Measurements from ENCODE around the gene DNAH17. TPM values are rescaled to one million over a fixed set of nuclear protein-coding genes. Genes with fewer than 3 reads are reported as not detected.

Gene DNAH17
- polyA plus RNA-seq, 1 of the 3 experiments (the other 2 are of a cell fraction) = not detected

DNA sequence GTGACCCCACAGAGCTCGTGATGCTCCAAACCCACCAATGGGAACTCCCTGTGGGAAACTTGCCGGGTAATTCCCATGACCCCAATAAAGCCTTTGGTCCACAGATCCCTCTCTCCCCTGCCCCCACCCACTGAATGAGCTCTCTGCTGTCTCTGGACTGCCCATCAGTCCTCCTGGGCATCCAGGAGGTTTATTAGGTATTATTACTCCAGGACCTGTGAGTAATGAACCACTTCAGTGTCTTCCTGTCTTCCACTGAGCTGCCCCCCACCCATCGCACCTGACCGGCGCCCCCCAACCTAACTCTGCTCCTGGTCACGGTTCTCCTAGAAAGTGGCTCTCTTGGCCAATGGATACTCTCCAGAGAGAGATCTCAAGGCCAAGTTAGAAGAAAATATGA is 28.7 kb upstream of the DNAH17 start:
- no peaks in the 10 kb centered on the region for H4K20me1 ChIP-seq (ENCODE audit: insufficient read depth)
- 89% methylated on average over 5 of the region's 6 CpGs for WGBS (ENCODE audit: low lambda C conversion rate)
- no peaks in the 10 kb centered on the region for H3F3A ChIP-seq (replicated peaks; ENCODE audit: insufficient read depth)
- TF ChIP-seq MEF2A (IDR thresholded peaks at IDR 0.05; ENCODE audit: borderline replicate concordance, low read depth) (no peak), NRF1 (IDR thresholded peaks at IDR 0.05; ENCODE audit: low read depth, low read length) (no peak), RCOR1 (IDR thresholded peaks at IDR 0.05; ENCODE audit: low read length) (no peak), CHD2 (IDR thresholded peaks at IDR 0.05; ENCODE audit: low read length, partially characterized antibody) (no peak), TCF12 (IDR thresholded peaks at IDR 0.05) (no peak), TEAD4 (IDR thresholded peaks at IDR 0.05; ENCODE audit: borderline replicate concordance, insufficient read depth) (no peak), GABPA (IDR thresholded peaks at IDR 0.05; ENCODE audit: low read depth) (no peak), RXRA (IDR thresholded peaks at IDR 0.05; ENCODE audit: borderline replicate concordance, low read depth) (no peak), GATA2 (CRISPR knock-in tag; IDR thresholded peaks at IDR 0.05) (no peak), SMC3 (IDR thresholded peaks at IDR 0.05; ENCODE audit: low read depth, low read length) (no peak), ELF1 (IDR thresholded peaks at IDR 0.05) (no peak)
- TF ChIP-seq, protein P1, sequence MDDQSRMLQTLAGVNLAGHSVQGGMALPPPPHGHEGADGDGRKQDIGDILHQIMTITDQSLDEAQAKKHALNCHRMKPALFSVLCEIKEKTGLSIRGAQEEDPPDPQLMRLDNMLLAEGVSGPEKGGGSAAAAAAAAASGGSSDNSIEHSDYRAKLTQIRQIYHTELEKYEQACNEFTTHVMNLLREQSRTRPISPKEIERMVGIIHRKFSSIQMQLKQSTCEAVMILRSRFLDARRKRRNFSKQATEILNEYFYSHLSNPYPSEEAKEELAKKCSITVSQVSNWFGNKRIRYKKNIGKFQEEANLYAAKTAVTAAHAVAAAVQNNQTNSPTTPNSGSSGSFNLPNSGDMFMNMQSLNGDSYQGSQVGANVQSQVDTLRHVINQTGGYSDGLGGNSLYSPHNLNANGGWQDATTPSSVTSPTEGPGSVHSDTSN (IDR thresholded peaks at IDR 0.05) = no peak
- TF ChIP-seq, protein P2, sequence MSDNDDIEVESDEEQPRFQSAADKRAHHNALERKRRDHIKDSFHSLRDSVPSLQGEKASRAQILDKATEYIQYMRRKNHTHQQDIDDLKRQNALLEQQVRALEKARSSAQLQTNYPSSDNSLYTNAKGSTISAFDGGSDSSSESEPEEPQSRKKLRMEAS (IDR thresholded peaks at IDR 0.05; ENCODE audit: low read depth) = no peak
- no peak for DNase-seq
- no peaks in the 10 kb centered on the region for H3K27me3 ChIP-seq (ENCODE audit: insufficient read depth)
- no peaks in the 10 kb centered on the region for H3K36me3 ChIP-seq (replicated peaks in 1 of 2; ENCODE audit: control insufficient read depth in 1 of 2, insufficient read depth in 2 of 2, low read length in 1 of 2)
- POLR2A ChIA-PET = no interaction called here
- no peaks in the 10 kb centered on the region for H3K79me2 ChIP-seq (ENCODE audit: insufficient read depth)
- H3K9me3 ChIP-seq = no peaks in the 10 kb centered on the region
- H3K4me2 ChIP-seq = no peak overlapping the region
- H2AFZ ChIP-seq (ENCODE audit: low read depth) = no peak overlapping the region
- H3K9ac ChIP-seq = no peak overlapping the region
- no peak overlapping the region for H3K27ac ChIP-seq (ENCODE audit: low read depth in 2 of 2, low read length in 1 of 2)
- CTCF ChIA-PET = interaction anchor here (0.8 to 1.6 kb wide), 4 partner anchors 11 to 109 kb away, joined by 3 to 6 read pairs (median 3); no protein-coding TSS in a partner anchor
- H3K9me2 ChIP-seq = no peaks in the 10 kb centered on the region
- no peak overlapping the region for H3K4me3 ChIP-seq (ENCODE audit: low read depth in 2 of 2, low read length in 1 of 2)
- no peaks in the 10 kb centered on the region for H3K4me1 ChIP-seq (ENCODE audit: control insufficient read depth in 1 of 2, insufficient read depth in 2 of 2, low read depth in 1 of 2, low read length in 1 of 2)

DNA sequence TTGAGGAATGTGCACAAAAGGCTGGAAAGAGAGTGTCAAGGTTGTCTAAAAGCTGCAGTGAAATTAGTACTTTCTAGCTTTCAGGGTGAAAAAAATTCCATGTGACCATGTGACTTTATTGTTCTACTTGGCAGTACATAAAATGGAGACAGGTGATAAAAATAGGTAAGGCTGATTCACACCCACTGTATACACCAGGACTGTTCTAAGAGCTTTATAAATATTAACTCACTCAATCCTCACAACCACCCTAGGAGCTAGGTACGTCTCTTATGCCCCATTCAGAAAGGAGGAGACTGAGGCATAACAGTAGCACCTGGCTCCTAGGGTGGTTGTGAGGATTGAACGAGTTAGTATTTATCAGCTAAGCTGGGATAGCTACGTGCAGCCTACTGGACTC is 28.2 kb upstream of the DNAH17 start:
- POLR2A ChIA-PET = no interaction called here
- no peak for TF ChIP-seq FOSL2 (IDR thresholded peaks at IDR 0.05; ENCODE audit: borderline replicate concordance, low read depth)
- TF ChIP-seq, protein P3, sequence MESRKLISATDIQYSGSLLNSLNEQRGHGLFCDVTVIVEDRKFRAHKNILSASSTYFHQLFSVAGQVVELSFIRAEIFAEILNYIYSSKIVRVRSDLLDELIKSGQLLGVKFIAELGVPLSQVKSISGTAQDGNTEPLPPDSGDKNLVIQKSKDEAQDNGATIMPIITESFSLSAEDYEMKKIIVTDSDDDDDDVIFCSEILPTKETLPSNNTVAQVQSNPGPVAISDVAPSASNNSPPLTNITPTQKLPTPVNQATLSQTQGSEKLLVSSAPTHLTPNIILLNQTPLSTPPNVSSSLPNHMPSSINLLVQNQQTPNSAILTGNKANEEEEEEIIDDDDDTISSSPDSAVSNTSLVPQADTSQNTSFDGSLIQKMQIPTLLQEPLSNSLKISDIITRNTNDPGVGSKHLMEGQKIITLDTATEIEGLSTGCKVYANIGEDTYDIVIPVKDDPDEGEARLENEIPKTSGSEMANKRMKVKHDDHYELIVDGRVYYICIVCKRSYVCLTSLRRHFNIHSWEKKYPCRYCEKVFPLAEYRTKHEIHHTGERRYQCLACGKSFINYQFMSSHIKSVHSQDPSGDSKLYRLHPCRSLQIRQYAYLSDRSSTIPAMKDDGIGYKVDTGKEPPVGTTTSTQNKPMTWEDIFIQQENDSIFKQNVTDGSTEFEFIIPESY (IDR thresholded peaks at IDR 0.05; ENCODE audit: borderline replicate concordance, low read depth) = no peak
- no peaks in the 10 kb centered on the region for H3K4me1 ChIP-seq (ENCODE audit: control insufficient read depth in 1 of 2, insufficient read depth in 2 of 2, low read depth in 1 of 2, low read length in 1 of 2)
- H3K4me2 ChIP-seq = no peak overlapping the region
- 81% methylated on average over 3 of the region's 3 CpGs for WGBS (ENCODE audit: low lambda C conversion rate)
- H3K9ac ChIP-seq = no peak overlapping the region
- no peak overlapping the region for H2AFZ ChIP-seq (ENCODE audit: low read depth)
- no peak overlapping the region for H3K4me3 ChIP-seq (ENCODE audit: low read depth in 2 of 2, low read length in 1 of 2)
- no peak overlapping the region for H3K27ac ChIP-seq (ENCODE audit: low read depth in 2 of 2, low read length in 1 of 2)
- CTCF ChIA-PET = interaction anchor here (0.8 to 1.6 kb wide), 4 partner anchors 12 to 108 kb away, joined by 3 to 6 read pairs (median 3); no protein-coding TSS in a partner anchor
- no peaks in the 10 kb centered on the region for H3K79me2 ChIP-seq (ENCODE audit: insufficient read depth)
- no peaks in the 10 kb centered on the region for H3F3A ChIP-seq (replicated peaks; ENCODE audit: insufficient read depth)
- H3K9me2 ChIP-seq = no peaks in the 10 kb centered on the region
- no peaks in the 10 kb centered on the region for H4K20me1 ChIP-seq (ENCODE audit: insufficient read depth)
- DNase-seq = no peak
- H3K27me3 ChIP-seq (ENCODE audit: insufficient read depth) = no peaks in the 10 kb centered on the region
- H3K36me3 ChIP-seq (replicated peaks in 1 of 2; ENCODE audit: control insufficient read depth in 1 of 2, insufficient read depth in 2 of 2, low read length in 1 of 2) = no peaks in the 10 kb centered on the region
- H3K9me3 ChIP-seq = no peaks in the 10 kb centered on the region

Data from SK-N-SH (cell line).